NB4 (cell line): Measurements from ENCODE around the gene RCCD1.

ENCODE experiments used
- DNase-seq: peaks from one replicate; pipeline ENCODE4 v3.0.0; 2010; ENCODE audit warnings: low read depth
- H3K4me3 ChIP-seq: one replicate; pipeline ENCODE4 v1.5.1; 2011; ENCODE audit warnings: mild to moderate bottlenecking, low read depth, low read length, moderate library complexity
- MYC ChIP-seq: IDR thresholded peaks from 2 replicates; pipeline ENCODE4 v1.6.1; 2011; ENCODE audit warnings: low read depth, low read length
- POLR2A ChIP-seq: IDR thresholded peaks from 2 replicates; pipeline ENCODE4 v1.6.1; 2011; ENCODE audit warnings: mild to moderate bottlenecking; ENCODE audit not compliant: insufficient read length; ENCODE audit errors: extremely low read depth
- TF ChIP-seq, protein P1 (sequence below): IDR thresholded peaks from 2 replicates; pipeline ENCODE4 v1.6.1; 2011; ENCODE audit warnings: low read depth, low read length
- TF ChIP-seq, protein P2 (sequence below): IDR thresholded peaks from one replicate; pipeline ENCODE4 v1.5.1; 2012; ENCODE audit warnings: low read depth, low read length

The RCCD1 gene

DNA sequence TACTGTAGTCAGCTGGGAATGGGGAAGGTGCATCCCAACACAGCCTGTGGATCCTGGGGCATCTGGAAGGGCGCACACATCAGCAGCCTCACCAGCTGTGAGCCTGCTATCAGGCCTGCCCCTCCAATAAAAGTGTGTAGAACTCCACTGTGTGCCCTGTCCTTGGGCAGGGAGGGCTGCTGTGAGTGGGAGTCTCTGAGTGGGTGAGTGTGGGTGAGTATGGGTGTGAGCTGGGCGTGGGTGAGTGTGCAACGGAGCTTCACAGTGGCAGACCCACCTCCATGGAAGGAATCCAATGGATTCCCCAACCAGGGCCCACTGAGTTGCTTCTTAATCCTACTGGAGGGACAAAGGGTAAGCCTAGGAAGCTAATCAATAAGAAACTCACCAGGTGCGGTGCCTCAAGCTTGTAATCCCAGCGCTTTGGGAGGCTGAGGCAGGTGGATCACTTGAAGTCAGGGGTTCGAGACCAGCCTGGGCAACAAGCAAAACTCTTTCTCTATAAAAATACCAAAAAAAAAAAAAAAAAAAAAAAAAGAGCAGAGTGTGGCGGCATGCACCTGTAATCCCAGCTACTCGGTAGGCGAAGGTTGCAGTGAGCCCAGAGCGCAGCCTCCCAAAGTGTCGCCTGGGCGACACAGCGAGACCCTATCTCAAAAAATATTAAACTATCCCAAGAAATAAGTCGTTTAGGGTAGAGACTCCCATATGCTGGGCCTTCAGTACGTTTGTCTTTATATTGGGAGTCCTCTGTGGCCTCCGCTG, 555 bp upstream of the RCCD1 start:
- no peak for DNase-seq
- no peak overlapping the region for H3K4me3 ChIP-seq
- TF ChIP-seq, protein P1, sequence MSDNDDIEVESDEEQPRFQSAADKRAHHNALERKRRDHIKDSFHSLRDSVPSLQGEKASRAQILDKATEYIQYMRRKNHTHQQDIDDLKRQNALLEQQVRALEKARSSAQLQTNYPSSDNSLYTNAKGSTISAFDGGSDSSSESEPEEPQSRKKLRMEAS: no peak
- TF ChIP-seq POLR2A (no peak), MYC (no peak)
- TF ChIP-seq, protein P2, sequence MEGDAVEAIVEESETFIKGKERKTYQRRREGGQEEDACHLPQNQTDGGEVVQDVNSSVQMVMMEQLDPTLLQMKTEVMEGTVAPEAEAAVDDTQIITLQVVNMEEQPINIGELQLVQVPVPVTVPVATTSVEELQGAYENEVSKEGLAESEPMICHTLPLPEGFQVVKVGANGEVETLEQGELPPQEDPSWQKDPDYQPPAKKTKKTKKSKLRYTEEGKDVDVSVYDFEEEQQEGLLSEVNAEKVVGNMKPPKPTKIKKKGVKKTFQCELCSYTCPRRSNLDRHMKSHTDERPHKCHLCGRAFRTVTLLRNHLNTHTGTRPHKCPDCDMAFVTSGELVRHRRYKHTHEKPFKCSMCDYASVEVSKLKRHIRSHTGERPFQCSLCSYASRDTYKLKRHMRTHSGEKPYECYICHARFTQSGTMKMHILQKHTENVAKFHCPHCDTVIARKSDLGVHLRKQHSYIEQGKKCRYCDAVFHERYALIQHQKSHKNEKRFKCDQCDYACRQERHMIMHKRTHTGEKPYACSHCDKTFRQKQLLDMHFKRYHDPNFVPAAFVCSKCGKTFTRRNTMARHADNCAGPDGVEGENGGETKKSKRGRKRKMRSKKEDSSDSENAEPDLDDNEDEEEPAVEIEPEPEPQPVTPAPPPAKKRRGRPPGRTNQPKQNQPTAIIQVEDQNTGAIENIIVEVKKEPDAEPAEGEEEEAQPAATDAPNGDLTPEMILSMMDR: no peak

DNA sequence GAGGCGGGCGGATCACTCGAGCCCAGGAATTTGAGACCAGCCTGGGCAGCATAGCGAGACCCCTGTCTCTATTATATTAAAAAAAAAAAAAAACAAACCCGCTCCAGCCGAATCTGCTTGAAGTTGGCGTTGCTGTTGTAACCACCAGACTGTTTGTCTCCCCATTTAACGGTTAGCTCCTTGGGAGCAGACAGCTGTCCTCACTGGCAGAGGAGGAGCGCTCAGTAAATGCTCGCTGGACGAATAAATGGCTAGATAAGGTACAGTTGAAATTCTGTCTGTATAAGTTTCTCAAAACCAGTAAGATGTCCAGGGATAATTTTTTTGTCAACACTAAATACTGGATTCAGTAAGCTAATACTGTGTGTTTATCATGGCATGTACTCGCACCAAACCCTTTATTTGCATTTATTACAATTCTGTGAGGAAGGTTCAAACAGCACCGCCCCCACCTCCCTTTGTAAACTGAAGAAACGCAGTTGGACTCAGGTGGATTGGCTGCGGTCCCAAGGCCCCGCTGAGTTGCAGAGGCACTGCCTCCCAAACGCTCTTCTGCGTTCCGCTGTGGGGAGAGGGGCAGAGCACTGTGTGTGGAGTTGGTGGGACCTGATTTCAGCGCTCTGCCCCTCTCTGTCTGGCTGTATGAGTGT, 1.1 kb downstream of the RCCD1 start:
- TF ChIP-seq POLR2A (no peak), MYC (no peak)
- TF ChIP-seq, protein P2: no peak
- peak overlapping the region; percentile 73 for H3K4me3 ChIP-seq
- DNase-seq: no peak

DNA sequence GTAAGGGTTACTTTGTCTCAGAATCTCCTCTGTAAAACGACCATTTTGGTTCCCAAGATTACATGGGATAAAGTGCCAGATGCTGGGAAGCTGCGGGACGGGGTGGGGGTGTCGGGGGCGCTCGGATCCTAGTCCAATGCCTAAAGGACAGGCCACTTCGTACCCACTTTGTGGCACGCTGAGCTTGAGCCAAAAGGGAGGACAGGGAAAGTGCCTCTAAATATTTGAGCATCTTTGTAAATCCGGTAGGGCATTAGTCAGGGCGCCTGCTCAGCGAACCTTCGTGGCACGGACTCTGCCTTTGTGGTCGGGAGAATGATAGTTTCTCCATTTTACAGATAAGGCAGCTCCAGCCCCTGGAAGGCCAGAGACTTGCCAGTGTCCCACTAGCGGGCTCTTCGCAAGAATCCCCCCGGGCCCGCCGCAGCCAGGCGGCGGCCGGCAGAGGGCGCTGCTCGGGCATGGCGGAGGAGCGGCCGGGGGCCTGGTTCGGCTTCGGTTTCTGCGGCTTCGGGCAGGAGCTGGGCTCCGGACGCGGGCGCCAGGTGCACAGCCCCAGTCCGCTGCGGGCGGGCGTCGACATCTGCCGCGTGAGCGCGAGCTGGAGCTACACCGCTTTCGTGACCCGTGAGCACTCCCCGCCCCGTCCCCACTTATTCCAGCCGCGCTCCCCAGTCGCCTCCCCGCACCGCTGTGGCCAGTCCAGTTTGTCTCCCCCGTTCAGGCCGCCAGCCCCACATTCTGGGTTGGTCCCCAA, 1.8 kb downstream of the RCCD1 start:
- H3K4me3 ChIP-seq: peak overlapping the region; percentile 73
- DNase-seq: no peak
- TF ChIP-seq, protein P2: peak; percentile 8
- TF ChIP-seq, protein P1: no peak
- no peak for TF ChIP-seq MYC

DNA sequence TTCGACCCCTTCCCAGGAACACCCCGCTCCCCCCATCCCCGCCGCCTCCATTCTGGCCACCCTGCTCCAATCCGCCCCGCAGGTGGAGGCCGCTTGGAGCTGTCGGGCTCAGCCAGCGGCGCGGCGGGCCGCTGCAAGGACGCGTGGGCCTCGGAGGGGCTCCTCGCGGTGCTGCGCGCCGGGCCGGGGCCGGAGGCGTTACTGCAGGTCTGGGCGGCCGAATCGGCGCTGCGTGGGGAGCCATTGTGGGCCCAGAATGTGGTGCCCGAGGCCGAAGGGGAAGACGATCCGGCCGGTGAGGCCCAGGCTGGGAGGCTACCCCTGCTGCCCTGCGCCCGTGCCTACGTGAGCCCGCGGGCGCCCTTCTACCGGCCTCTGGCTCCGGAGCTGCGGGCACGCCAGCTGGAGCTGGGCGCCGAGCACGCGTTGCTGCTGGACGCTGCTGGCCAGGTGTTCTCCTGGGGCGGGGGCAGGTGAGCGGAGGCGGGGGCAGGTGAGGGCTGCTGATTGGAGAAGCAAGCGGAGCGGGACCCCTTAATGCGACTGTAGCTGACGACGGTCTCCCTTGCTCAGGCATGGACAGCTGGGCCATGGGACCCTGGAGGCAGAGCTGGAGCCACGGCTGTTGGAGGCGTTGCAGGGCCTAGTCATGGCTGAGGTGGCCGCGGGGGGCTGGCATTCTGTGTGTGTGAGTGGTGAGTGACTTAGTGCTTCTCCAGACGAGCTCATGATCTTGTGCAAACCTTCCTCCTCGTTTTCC, 2.5 kb downstream of the RCCD1 start:
- H3K4me3 ChIP-seq: no peak overlapping the region
- DNase-seq: no peak

DNA sequence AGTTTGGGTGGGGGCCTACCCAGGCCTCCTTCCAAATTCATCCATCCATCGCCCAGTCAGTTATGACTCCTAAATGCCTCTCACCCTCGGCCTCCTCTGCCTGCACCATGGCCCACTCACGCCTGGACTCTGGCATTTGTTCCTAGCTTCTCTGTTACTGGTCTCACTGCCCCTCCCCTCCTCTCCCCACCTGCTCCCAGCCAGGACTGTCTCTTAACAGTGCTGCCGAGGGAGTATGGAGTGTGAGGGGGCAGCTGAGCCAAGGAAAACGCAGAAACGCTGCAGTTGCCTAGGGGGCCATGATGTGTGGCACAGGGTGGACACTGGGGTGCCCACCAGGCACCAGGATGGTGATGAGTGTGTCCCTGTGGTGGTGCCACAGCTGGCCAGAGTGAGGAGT, 3.1 kb downstream of the RCCD1 start:
- no peak for DNase-seq
- H3K4me3 ChIP-seq: no peak overlapping the region
- TF ChIP-seq, protein P1: no peak
- TF ChIP-seq POLR2A: no peak
- TF ChIP-seq, protein P2: no peak
- TF ChIP-seq MYC: no peak

More for the DNA sequence above, 2.5 kb downstream of the RCCD1 start:
- TF ChIP-seq, protein P2: no peak
- no peak for TF ChIP-seq POLR2A
- TF ChIP-seq, protein P1: no peak
- TF ChIP-seq MYC: no peak
